GM23338 (cell line): ENCODE measurements around the gene NNMT. TPM values are rescaled to one million over a fixed set of nuclear protein-coding genes. Genes with fewer than 3 reads are reported as not detected.

Experiments
- ATAC-seq: fragments of 200-7000 bp; cut with Tn5 transposase; 3 replicates; pipeline ENCODE4 v1.9.1; 2020
- DNase-seq: peaks from one replicate; pipeline ENCODE4 v3.0.0-alpha.2; 2015; ENCODE audit warnings: low spot score
- H2AFZ ChIP-seq: fragments of 200-600 bp; sonication (generic); 2 replicates; pipeline ENCODE4 v1.8.0; 2016; ENCODE audit warnings: antibody characterized with exemption, mild to moderate bottlenecking, moderate library complexity
- H3F3A ChIP-seq: fragments of 200-600 bp; sonication (generic); replicated peaks from 2 replicates; pipeline ENCODE4 v1.8.0; 2017; ENCODE audit warnings: antibody characterized with exemption, mixed run types, low read depth
- H3K27ac ChIP-seq: fragments of 200-600 bp; sonication (generic); 2 replicates; pipeline ENCODE4 v1.6.1; 2016; ENCODE audit warnings: low read depth
- H3K27me3 ChIP-seq: fragments of 200-600 bp; sonication (generic); 2 replicates; pipeline ENCODE4 v1.8.0; 2016; ENCODE audit warnings: mild to moderate bottlenecking, mixed run types, moderate library complexity; ENCODE audit not compliant: insufficient read depth
- H3K36me3 ChIP-seq: fragments of 200-600 bp; sonication (generic); 2 replicates; pipeline ENCODE4 v1.8.0; 2016; ENCODE audit warnings: mild to moderate bottlenecking; ENCODE audit not compliant: insufficient read depth
- H3K4me1 ChIP-seq: fragments of 200-600 bp; sonication (generic); 2 replicates; pipeline ENCODE4 v1.8.0; 2016; ENCODE audit warnings: mild to moderate bottlenecking, moderate library complexity; ENCODE audit not compliant: insufficient read depth
- H3K4me2 ChIP-seq: fragments of 200-600 bp; sonication (generic); 2 replicates; pipeline ENCODE4 v1.7.1; 2017; ENCODE audit warnings: mixed run types
- H3K4me3 ChIP-seq: fragments of 200-600 bp; sonication (generic); 2 replicates; pipeline ENCODE4 v1.6.1; 2016; ENCODE audit warnings: mixed run types
- H3K79me2 ChIP-seq: fragments of 200-600 bp; sonication (generic); replicated peaks from 2 replicates; pipeline ENCODE4 v1.8.0; 2017; ENCODE audit warnings: mild to moderate bottlenecking; ENCODE audit not compliant: insufficient read depth
- H3K9me2 ChIP-seq: fragments of 200-600 bp; sonication (generic); 2 replicates; pipeline ENCODE4 v1.8.0; 2017; ENCODE audit not compliant: insufficient read depth
- H4K20me1 ChIP-seq: fragments of 200-600 bp; sonication (generic); replicated peaks from 2 replicates; pipeline ENCODE4 v1.8.0; 2017; ENCODE audit warnings: mild to moderate bottlenecking; ENCODE audit not compliant: insufficient read depth
- H3K27ac Mint-ChIP-seq: 2 replicates; pipeline ENCODE4 v1.8.0; 2020; ENCODE audit warnings: inconsistent platforms, mild to moderate bottlenecking, moderate library complexity, mixed read lengths
- H3K27me3 Mint-ChIP-seq: 3 replicates; pipeline ENCODE4 v1.8.0; 2022; ENCODE audit warnings: low read depth, mild to moderate bottlenecking, moderate library complexity, mixed read lengths, inconsistent platforms; ENCODE audit not compliant: insufficient read depth, poor library complexity
- H3K36me3 Mint-ChIP-seq: 3 replicates; pipeline ENCODE4 v1.8.0; 2021; ENCODE audit warnings: low read depth, mild to moderate bottlenecking, inconsistent platforms, moderate library complexity, mixed read lengths
- H3K4me1 Mint-ChIP-seq: 3 replicates; pipeline ENCODE4 v1.8.0; 2020; ENCODE audit warnings: mild to moderate bottlenecking, inconsistent platforms, mixed read lengths
- H3K4me3 Mint-ChIP-seq: 3 replicates; pipeline ENCODE4 v1.8.0; 2021; ENCODE audit warnings: moderate library complexity, mild to moderate bottlenecking, inconsistent platforms, mixed read lengths
- H3K9me3 Mint-ChIP-seq: 3 replicates; pipeline ENCODE4 v1.8.0; 2020; ENCODE audit warnings: moderate library complexity, mild to moderate bottlenecking, inconsistent platforms, mixed read lengths
- CREB1 ChIP-seq: fragments of 250-450 bp; sonication (Bioruptor Pico); IDR thresholded peaks from 2 replicates; pipeline ENCODE4 v1.5.0; 2020; ENCODE audit warnings: low read depth, mild to moderate bottlenecking, moderate library complexity
- CTCF ChIP-seq, 2 experiments: fragments of 200-600 bp in 1 of 2; sonication (generic) in 1 of 2; conservative IDR thresholded peaks; 2 replicates each; pipeline versions ENCODE4 v1.5.1 to v1.6.1; 2016 to 2017; ENCODE audit warnings: antibody characterized with exemption in 2 of 2, low read depth in 2 of 2, mild to moderate bottlenecking in 2 of 2, moderate library complexity in 1 of 2
- ETS1 ChIP-seq: IDR thresholded peaks from 2 replicates; pipeline ENCODE4 v1.6.1; 2016; ENCODE audit warnings: antibody characterized with exemption
- EZH2 ChIP-seq: fragments of 200-600 bp; sonication (generic); IDR thresholded peaks from one replicate; pipeline ENCODE4 v1.8.0; 2017; ENCODE audit warnings: antibody characterized with exemption, mild to moderate bottlenecking, low read depth; ENCODE audit not compliant: unreplicated experiment
- EZH2phosphoT487 ChIP-seq: fragments of 200-600 bp; sonication (generic); IDR thresholded peaks from one replicate; pipeline ENCODE4 v1.8.1; 2018; ENCODE audit warnings: antibody characterized with exemption; ENCODE audit not compliant: unreplicated experiment
- JUNB ChIP-seq: IDR thresholded peaks from one replicate; pipeline ENCODE4 v1.6.1; 2016; ENCODE audit warnings: antibody characterized with exemption; ENCODE audit not compliant: unreplicated experiment
- NANOG ChIP-seq: IDR thresholded peaks from 2 replicates; pipeline ENCODE4 v1.6.1; 2016; ENCODE audit warnings: antibody characterized with exemption, borderline replicate concordance
- POLR2AphosphoS5 ChIP-seq: IDR thresholded peaks from 2 replicates; pipeline ENCODE4 v1.6.1; 2016; ENCODE audit warnings: antibody characterized with exemption, low read depth
- REST ChIP-seq: IDR thresholded peaks from one replicate; pipeline ENCODE4 v1.6.1; 2018; ENCODE audit warnings: antibody characterized with exemption; ENCODE audit not compliant: unreplicated experiment
- STAT1 ChIP-seq: IDR thresholded peaks from one replicate; pipeline ENCODE4 v1.6.1; 2016; ENCODE audit warnings: antibody characterized with exemption; ENCODE audit not compliant: unreplicated experiment
- ZNF114 ChIP-seq: fragments of 250-450 bp; sonication (Bioruptor Pico); IDR thresholded peaks from 2 replicates; pipeline ENCODE4 v1.5.0; 2020; ENCODE audit warnings: mild to moderate bottlenecking, moderate library complexity
- ZNF331 ChIP-seq: fragments of 250-450 bp; sonication (Bioruptor Pico); IDR thresholded peaks from 2 replicates; pipeline ENCODE4 v1.5.0; 2020; ENCODE audit warnings: low read depth, mild to moderate bottlenecking, moderate library complexity
- ZNF462 ChIP-seq: fragments of 250-450 bp; sonication (Bioruptor Pico); IDR thresholded peaks from 2 replicates; pipeline ENCODE4 v1.5.0; 2020; ENCODE audit warnings: mild to moderate bottlenecking, moderate library complexity
- polyA plus RNA-seq: library from polyadenylated mRNA; unstranded; fragments of >200 nt; fragmentation: Nextera tagmentation; extraction: Ambion mirVana; gene quantifications from 2 replicates; pipeline ENCODE4 v1.2.1, GENCODE V29; 2016
- total RNA-seq: library from RNA; depleted of rRNA; stranded (reverse); fragments of >200 nt; shearing (Covaris generic); gene quantifications from 2 replicates; pipeline ENCODE4 v1.2.3, GENCODE V29; 2014

Gene NNMT
- total and polyA plus RNA-seq, 2 experiments from 2014 or later: 0.40 TPM; not detected in 1

GRCh38 chr11:114263513-114264170 is 32.6 kb upstream of the NNMT start:
- H4K20me1 ChIP-seq: no peaks in the 10 kb centered on the region
- Mint-ChIP-seq H3K9me3 (no peaks in the 10 kb centered on the region), H3K4me1 (peaks cover 5% of the 10 kb centered on the region; the same call in 2 of the 3 replicates), H3K27ac (no peak overlapping the region), H3K36me3 (no peaks in the 10 kb centered on the region), H3K27me3 (peaks cover 5% of the 10 kb centered on the region), H3K4me3 (no peak overlapping the region)
- TF ChIP-seq ZNF331 (CRISPR knock-in tag): no peak
- TF ChIP-seq CREB1 (CRISPR knock-in tag): no peak
- TF ChIP-seq CTCF (conservative IDR thresholded peaks at IDR 0.05; ENCODE audit: low read depth in 2 of 2): no peak
- no peak for TF ChIP-seq NANOG
- TF ChIP-seq EZH2phosphoT487: no peak
- TF ChIP-seq JUNB: no peak
- TF ChIP-seq ETS1: no peak
- TF ChIP-seq STAT1: no peak
- TF ChIP-seq REST: no peak
- TF ChIP-seq ZNF114: no peak
- no peak for TF ChIP-seq POLR2AphosphoS5
- TF ChIP-seq EZH2: no peak
- no peak for TF ChIP-seq ZNF462
- DNase-seq: no peak
- no peak for ATAC-seq
- H3K27me3 ChIP-seq: no peaks in the 10 kb centered on the region
- no peaks in the 10 kb centered on the region for H3K9me2 ChIP-seq
- no peaks in the 10 kb centered on the region for H3K36me3 ChIP-seq
- H3F3A ChIP-seq: no peaks in the 10 kb centered on the region
- H3K4me2 ChIP-seq: no peak overlapping the region
- H3K79me2 ChIP-seq: no peaks in the 10 kb centered on the region
- no peak overlapping the region for H3K4me3 ChIP-seq
- H3K4me1 ChIP-seq: peaks cover 5% of the 10 kb centered on the region
- H3K27ac ChIP-seq: no peak overlapping the region
- 0 out of 2 replicates have a peak overlapping the region, but pooled peaks have one; percentile 10 for H2AFZ ChIP-seq
